CD14-positive monocyte (primary cell): Measurements from ENCODE around the gene SPIN3. TPM values are rescaled to one million over a fixed set of nuclear protein-coding genes. Genes with fewer than 3 reads are reported as not detected.

Source experiments
- DNase-seq, 3 donors: peaks; one replicate each; pipeline ENCODE4 v3.0.0-alpha.2; 2011 to 2022
- H2AFZ ChIP-seq: 2 replicates; pipeline ENCODE4 v1.6.0; 2012; ENCODE audit warnings: mild to moderate bottlenecking, low read depth, low read length, inconsistent platforms; ENCODE audit not compliant: insufficient read depth, poor library complexity, severe bottlenecking
- H3K27ac ChIP-seq, 2 donors: 1 replicate in 1 of 2; 2 replicates in 1 of 2; pipeline ENCODE4 v1.5.1; 2012 to 2013; ENCODE audit warnings: low read length in 2 of 2, control low read depth in 1 of 2, inconsistent platforms in 1 of 2, low read depth in 1 of 2, mild to moderate bottlenecking in 1 of 2
- H3K27me3 ChIP-seq, 2 donors: one replicate each; pipeline versions ENCODE4 v1.6.0 to v1.6.1; 2011 to 2013; ENCODE audit warnings: low read length in 2 of 2; ENCODE audit not compliant: control insufficient read depth in 2 of 2, insufficient read depth in 2 of 2
- H3K36me3 ChIP-seq, 2 donors: replicated peaks in 1 of 2; 1 replicate in 1 of 2; 2 replicates in 1 of 2; pipeline versions ENCODE4 v1.5.1 to v1.6.1; 2012 to 2013; ENCODE audit warnings: low read length in 2 of 2, control low read depth in 1 of 2, inconsistent platforms in 1 of 2, mild to moderate bottlenecking in 1 of 2; ENCODE audit not compliant: insufficient read depth in 2 of 2, control insufficient read depth in 1 of 2
- H3K4me1 ChIP-seq, 2 donors: 1 replicate in 1 of 2; 2 replicates in 1 of 2; pipeline versions ENCODE4 v1.5.1 to v1.6.1; 2012 to 2013; ENCODE audit warnings: low read length in 2 of 2, control low read depth in 1 of 2, inconsistent platforms in 1 of 2, mild to moderate bottlenecking in 1 of 2, moderate library complexity in 1 of 2; ENCODE audit not compliant: insufficient read depth in 2 of 2, control insufficient read depth in 1 of 2
- H3K4me2 ChIP-seq: replicated peaks from 2 replicates; pipeline ENCODE3; 2012; ENCODE audit warnings: low read length, moderate library complexity, mild to moderate bottlenecking; ENCODE audit not compliant: poor library complexity, severe bottlenecking; ENCODE audit errors: extremely low read depth
- H3K4me3 ChIP-seq, 3 experiments: fragments of 200-600 bp in 1 of 3; sonication (generic) in 1 of 3; replicated peaks in 1 of 3; 1 replicate in 2 of 3; 2 replicates in 1 of 3; pipeline ENCODE4 v1.5.1; 2011 to 2013; ENCODE audit warnings: low read length in 3 of 3, mild to moderate bottlenecking in 3 of 3, control low read depth in 2 of 3, low read depth in 2 of 3, inconsistent platforms in 1 of 3, moderate library complexity in 1 of 3
- H3K79me2 ChIP-seq: 2 replicates; pipeline ENCODE4 v1.6.0; 2012; ENCODE audit warnings: mild to moderate bottlenecking, control low read depth, inconsistent platforms, low read length, moderate library complexity; ENCODE audit not compliant: insufficient read depth
- H3K9ac ChIP-seq: 2 replicates; pipeline ENCODE4 v1.6.0; 2017; ENCODE audit warnings: low read length, mild to moderate bottlenecking; ENCODE audit not compliant: insufficient read depth, poor library complexity, severe bottlenecking
- H3K9me3 ChIP-seq, 2 donors: replicated peaks in 1 of 2; 1 replicate in 1 of 2; 2 replicates in 1 of 2; pipeline versions ENCODE4 v1.5.1 to v1.6.1; 2012 to 2013; ENCODE audit warnings: low read length in 2 of 2, control low read depth in 1 of 2; ENCODE audit not compliant: control insufficient read depth in 1 of 2, insufficient read depth in 1 of 2
- H4K20me1 ChIP-seq: 2 replicates; pipeline ENCODE4 v1.6.0; 2012; ENCODE audit warnings: mild to moderate bottlenecking, low read length, control low read depth, moderate library complexity; ENCODE audit not compliant: insufficient read depth
- H3K27ac Mint-ChIP-seq, 7 donors: one replicate each; pipeline ENCODE4 v1.8.0; 2020; ENCODE audit warnings: mild to moderate bottlenecking in 7 of 7, mixed read lengths in 7 of 7, moderate library complexity in 6 of 7, inconsistent platforms in 2 of 7
- H3K27me3 Mint-ChIP-seq, 3 donors: one replicate each; pipeline ENCODE4 v1.8.0; 2021 to 2022; ENCODE audit warnings: low read depth in 3 of 3, mild to moderate bottlenecking in 3 of 3, mixed read lengths in 3 of 3, moderate library complexity in 3 of 3, inconsistent platforms in 1 of 3
- H3K36me3 Mint-ChIP-seq, 2 donors: one replicate each; pipeline ENCODE4 v1.8.0; 2020; ENCODE audit warnings: mixed read lengths in 2 of 2, inconsistent platforms in 1 of 2, mild to moderate bottlenecking in 1 of 2
- H3K4me1 Mint-ChIP-seq: one replicate; pipeline ENCODE4 v1.8.0; 2020; ENCODE audit warnings: mild to moderate bottlenecking, mixed read lengths
- H3K4me3 Mint-ChIP-seq, 2 donors: one replicate each; pipeline ENCODE4 v1.8.0; 2020; ENCODE audit warnings: mild to moderate bottlenecking in 2 of 2, mixed read lengths in 2 of 2, moderate library complexity in 1 of 2
- H3K9me3 Mint-ChIP-seq, 7 donors: one replicate each; pipeline ENCODE4 v1.8.0; 2020 to 2022; ENCODE audit warnings: mixed read lengths in 7 of 7, mild to moderate bottlenecking in 6 of 7, moderate library complexity in 6 of 7, inconsistent platforms in 2 of 7
- CTCF ChIP-seq: fragments of 200-600 bp; IDR thresholded peaks from one replicate; pipeline ENCODE4 v1.8.0; 2022; ENCODE audit warnings: antibody characterized with exemption, mild to moderate bottlenecking
- WGBS: methylation state at CpG from one replicate; pipeline ENCODE4 v1.1.5; 2013; ENCODE audit warnings: missing lambda C conversion rate; ENCODE audit not compliant: insufficient coverage; 5-methylcytosine and 5-hydroxymethylcytosine counted together
- intact Hi-C, 2 donors: fragments of 100-400 bp; cut with micrococcal nuclease; formaldehyde crosslinking; loops; one replicate each; pipeline versions ENCODE4 v1.15.0 to v1.15.1; 2023
- polyA plus RNA-seq, 3 donors: library from polyadenylated mRNA; depleted of rRNA in 1 of 3; unstranded in 2 of 3; stranded (reverse) in 1 of 3; fragments of 300-500 nt in 2 of 3; fragments of >200 nt in 1 of 3; fragmentation: Illumina TruSeq in 2 of 3; gene quantifications; 1 replicate in 2 of 3; 2 replicates in 1 of 3; pipeline ENCODE4 v1.2.3, GENCODE V29; 2012 to 2021

SPIN3 gene
- polyA plus RNA-seq, 3 donors = 0.80 to 6.3 (median 1.6) TPM

GRCh38 chrX:56994375-56995270, 718 bp downstream of the SPIN3 start:
- Mint-ChIP-seq H3K27ac (peak overlapping the region in 3 of 7 donors; percentile 7 to 57 (median 25)), H3K4me3 (peak overlapping the region; percentile 90 to 96), H3K36me3 (peaks cover 6 to 14% of the 10 kb centered on the region in 2 donors), H3K27me3 (peaks cover 0 to 13% (median 3%) of the 10 kb centered on the region in 3 donors), H3K9me3 (peaks cover 0 to 3% (median 0%) of the 10 kb centered on the region in 7 donors), H3K4me1 (peaks cover 19% of the 10 kb centered on the region)
- no peaks in the 10 kb centered on the region for H3K79me2 ChIP-seq
- H3K4me3 ChIP-seq = peak overlapping the region; percentile 59 to 83 (median 73)
- H3K27ac ChIP-seq = no peak overlapping the region
- no peak for TF ChIP-seq CTCF
- H3K4me1 ChIP-seq = peaks cover 6 to 9% of the 10 kb centered on the region in 2 donors
- no peaks in the 10 kb centered on the region for H3K9me3 ChIP-seq
- 63% methylated on average over 10 of the region's 26 CpGs for WGBS
- H3K36me3 ChIP-seq = no peaks in the 10 kb centered on the region
- H4K20me1 ChIP-seq = no peaks in the 10 kb centered on the region
- intact Hi-C loops = no loop called here
- peak overlapping the region; percentile 63 for H3K9ac ChIP-seq
- H3K4me2 ChIP-seq = peak overlapping the region; percentile 71
- H2AFZ ChIP-seq = peak overlapping the region; percentile 85
- H3K27me3 ChIP-seq = peaks cover 0 to 2% of the 10 kb centered on the region in 2 donors
- peak in 1 of 3 donors; percentile 6 for DNase-seq

- Mint-ChIP-seq H3K36me3 (peaks cover 6 to 26% of the 10 kb centered on the region in 2 donors), H3K4me3 (no peak overlapping the region), H3K9me3 (no peaks in the 10 kb centered on the region), H3K27me3 (peaks cover 0 to 5% (median 3%) of the 10 kb centered on the region in 3 donors), H3K4me1 (no peaks in the 10 kb centered on the region), H3K27ac (no peak overlapping the region)
- Histone ChIP-seq H3K36me3 (peaks cover 4 to 12% of the 10 kb centered on the region in 2 donors), H3K79me2 (no peaks in the 10 kb centered on the region), H4K20me1 (no peaks in the 10 kb centered on the region), H3K4me2 (no peak overlapping the region), H3K4me1 (no peaks in the 10 kb centered on the region), H3K9ac (no peak overlapping the region), H3K9me3 (no peaks in the 10 kb centered on the region), H3K27me3 (no peaks in the 10 kb centered on the region), H3K27ac (no peak overlapping the region), H2AFZ (no peak overlapping the region), H3K4me3 (no peak overlapping the region)
- no peak for TF ChIP-seq CTCF
- intact Hi-C loops = no loop called here
- DNase-seq = no peak
- no CpG with 5 or more reads among the region's 1 CpG for WGBS
Observed at GRCh38 chrX:56987741-56988140, 7.6 kb downstream of the SPIN3 start.
